Stimulated activated CD4-positive, alpha-beta T cell treated with anti-CD3 and anti-CD28 coated beads, TNF-alpha, amount 100 ng/mL, for 48 hours (primary cell): Measurements from ENCODE around the gene GALNT5.
A peak's percentile ranks its signal among the peaks of the same experiment; 100 is the strongest.
"Not testable (repeated sequence)": the region's sequence is repeated elsewhere in the genome, so short reads cannot be mapped to it uniquely, and the experiment has no call there.

ENCODE experiments used
- DNase-seq, 3 donors: peaks; one replicate each; pipeline ENCODE4 v3.0.0-alpha.2; 2020; ENCODE audit warnings: low read depth in 3 of 3

Gene GALNT5

DNA sequence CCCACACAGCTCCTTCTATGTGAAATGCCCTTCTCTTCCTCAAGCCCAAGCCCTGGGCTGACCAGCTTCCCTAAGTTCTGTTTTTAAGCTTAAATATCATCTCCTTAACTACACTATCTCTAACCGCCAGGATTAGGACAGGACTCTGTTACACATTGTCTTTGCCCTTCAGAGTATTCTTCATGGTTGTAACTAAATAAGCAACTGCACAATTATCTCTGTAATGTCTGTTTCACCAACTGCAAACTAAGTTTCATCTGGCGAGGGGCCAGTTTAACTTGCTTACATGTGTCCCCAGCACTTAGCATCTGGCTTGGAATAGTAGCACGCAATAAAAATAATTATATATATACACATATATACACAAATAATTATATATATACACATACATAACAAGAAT is 69.2 kb downstream of the GALNT5 start:
- DNase-seq: no peak

GRCh38 chr2:157327200-157327599 is 69.7 kb downstream of the GALNT5 start:
- DNase-seq: no peak

DNA sequence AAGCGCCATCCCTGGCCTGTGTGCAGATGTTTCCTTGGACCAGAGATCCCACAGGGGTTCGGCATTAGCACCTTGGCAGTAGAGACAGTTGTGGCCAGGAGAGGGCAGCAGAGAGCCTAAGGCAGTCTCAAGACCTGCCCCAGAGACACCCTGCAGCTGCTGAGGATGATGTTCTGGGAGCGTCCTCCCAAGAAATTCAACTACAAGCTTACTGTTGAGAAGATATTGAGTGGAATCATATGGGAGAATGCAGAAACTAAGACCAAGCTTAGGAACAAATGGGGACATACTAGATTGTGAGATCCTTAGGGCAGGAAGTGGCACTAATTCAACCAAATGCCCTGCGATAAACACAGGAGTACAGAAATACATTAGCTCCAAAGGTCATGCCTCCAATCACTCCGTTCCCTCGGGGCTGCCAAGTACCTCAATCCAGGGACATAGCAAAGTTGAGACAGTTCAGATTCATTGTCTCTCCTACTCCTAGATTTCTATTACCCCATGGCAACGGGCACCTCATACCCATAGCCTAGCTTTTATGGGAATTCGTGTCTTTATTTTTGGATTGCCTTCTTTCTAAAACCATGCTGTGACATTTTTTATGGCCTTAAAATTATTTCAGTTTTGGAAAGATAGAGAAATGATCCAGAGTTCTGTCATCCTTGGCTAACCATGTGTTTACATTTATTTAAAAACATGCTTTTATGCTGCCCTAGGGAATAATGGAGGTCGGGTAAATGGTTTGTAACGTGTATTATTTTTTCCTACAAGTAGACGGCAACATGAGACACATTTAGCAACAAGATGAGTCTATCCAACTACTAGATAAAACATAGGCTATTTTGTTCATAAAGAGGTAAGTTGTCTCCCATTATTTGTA is 70.4 kb downstream of the GALNT5 start:
- DNase-seq: peak; percentile 77 to 88 (median 85)

DNA sequence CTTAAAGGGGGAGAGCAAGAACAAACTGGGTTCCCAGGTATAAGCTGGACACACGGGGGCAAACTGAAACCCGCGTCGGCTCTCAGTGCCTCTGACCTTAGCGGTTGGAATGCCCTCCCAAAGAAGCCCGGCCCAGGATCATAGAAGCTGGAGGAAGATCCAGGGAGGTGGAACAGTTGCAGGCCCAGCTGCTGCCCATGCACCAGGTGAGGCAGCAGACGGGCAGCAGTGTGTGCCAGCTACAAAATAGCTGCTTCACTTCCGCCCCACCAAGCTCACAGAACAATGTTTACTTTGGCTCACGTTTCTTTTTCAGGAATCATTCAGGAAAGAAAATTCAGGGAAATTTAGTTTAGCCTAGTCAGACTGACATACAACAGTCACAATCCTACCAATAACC is 72.0 kb downstream of the GALNT5 start:
- DNase-seq: no peak

DNA sequence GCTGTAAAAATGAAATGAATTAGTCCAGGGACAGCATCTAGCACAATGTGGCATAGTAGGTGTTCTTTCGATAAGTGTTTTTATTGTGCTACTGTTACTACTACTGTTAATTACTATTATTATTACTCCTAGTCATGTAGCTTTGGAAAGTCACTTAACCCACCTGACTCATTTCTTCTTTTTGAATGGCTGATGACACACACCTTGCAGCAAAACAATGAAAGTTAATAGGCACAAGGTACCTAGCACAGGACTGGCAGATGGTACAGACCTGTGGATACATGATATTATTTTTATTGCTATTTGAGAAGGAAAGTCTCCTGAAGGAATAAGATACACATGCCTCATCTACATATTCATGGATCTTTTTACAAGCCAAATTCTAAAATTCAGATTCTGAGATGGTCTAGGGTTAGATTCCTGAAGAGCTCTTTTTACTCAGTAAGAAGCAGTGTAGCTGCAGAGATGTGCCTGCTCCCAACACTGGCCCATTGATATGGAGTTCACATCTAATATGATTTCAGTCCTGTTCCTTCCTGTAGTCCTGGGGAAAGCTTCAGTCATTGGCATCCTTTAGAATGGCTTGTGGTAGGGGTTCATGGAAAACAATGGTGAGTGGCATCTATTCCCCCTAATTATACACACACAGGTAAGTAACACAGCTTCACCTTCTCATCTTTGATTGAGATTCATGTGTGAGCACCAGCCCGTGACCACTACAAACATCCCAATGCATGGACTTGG is 76.0 kb downstream of the GALNT5 start:
- DNase-seq: no peak

DNA sequence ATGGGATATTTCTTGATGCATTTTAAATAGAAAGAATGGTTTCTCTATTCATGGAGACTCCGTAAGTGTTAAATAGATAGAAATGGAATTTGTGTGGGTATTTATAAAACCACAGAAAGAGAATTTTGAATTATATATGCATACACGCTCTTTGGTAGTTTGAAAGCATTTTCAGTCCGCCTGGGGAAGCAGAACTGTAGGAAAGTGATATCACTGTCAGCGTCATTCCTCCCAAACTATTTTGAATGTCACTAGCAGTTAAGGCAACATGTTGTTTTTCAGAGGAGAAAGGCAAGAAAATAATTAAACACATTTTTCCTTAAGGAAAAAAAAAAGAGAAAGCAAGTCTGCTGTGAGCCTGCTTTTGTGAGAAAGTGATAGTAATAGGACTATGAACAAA is 76.8 kb downstream of the GALNT5 start:
- DNase-seq: no peak

DNA sequence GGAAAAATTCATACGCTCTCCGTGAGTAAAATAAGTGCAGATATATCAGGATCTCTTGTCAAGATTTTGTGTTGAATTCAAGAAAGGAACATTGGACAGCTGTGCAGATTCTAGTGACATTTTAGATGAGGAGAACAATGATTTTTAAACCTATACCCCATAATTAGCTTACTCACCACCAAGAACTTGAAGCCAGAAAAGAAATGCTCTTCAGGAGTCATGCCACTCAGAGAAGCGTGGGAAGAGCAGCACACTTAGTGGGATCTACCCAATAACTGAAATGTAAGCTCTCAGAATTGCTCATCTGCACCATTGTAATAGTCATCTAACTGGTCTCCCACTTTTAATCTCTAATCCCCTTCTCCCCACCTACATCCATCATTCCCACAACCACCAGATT is 77.3 kb downstream of the GALNT5 start:
- DNase-seq: no peak

DNA sequence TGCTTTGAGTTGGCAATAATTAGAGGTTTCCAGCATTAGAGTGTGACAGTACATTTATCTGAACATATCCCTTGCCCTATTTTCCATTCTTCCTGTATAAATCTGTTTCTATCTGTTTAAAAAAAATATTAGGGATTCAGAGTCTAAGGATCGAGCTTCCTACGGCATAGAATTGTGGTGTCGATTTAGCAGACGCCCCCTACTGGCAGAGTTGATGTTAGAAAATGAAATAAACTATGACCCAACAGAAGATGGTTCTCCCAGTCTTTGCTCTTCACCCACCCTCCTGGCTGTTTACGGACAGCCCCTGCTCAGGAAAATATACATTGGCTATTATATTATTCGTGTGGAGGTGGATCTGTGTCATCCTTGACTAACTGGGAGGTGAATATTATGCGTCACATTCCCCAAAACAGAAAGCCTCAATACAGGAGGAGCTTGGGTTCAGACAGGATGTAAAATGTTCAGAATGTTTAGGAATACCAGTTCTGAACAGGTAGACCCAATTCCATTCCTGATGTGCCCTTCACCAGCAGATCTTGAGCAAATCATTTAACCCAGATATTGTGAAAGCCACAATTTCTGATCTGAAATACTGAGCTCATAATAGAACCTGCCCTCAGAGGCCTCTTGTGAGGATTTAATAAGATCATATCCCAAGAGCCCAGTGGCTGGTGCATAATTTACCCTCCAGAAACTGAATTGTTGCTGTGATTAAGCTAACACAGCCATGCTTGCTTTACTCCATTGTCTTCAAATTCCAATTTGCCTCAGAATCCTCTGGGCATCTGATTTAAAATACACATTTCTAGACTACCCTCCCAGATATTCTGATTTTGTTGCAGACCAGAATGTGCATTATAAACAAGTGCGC is 78.9 kb downstream of the GALNT5 start:
- DNase-seq: peak in 1 of 3 donors; percentile 42

DNA sequence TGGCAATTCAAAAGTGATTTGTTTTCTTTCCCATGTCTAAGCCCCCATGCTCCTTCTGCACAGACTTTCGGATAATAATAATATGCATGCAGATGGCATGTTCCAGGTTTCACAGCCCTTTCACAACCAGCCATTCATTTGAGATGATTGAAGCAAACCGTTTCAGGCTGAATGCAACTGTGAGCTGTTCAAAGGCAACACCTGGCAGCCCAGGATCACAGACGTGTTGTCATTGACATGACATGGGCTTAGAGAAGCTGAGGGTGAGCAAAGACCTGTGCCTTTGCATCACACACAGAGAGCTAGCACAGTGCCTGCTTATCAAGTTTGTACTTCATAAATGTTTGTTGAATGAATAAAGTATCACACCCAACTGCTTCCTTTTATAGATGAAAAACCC is 80.5 kb downstream of the GALNT5 start:
- no peak for DNase-seq

GRCh38 chr2:157339965-157340655 is 82.6 kb downstream of the GALNT5 start:
- DNase-seq: no peak

DNA sequence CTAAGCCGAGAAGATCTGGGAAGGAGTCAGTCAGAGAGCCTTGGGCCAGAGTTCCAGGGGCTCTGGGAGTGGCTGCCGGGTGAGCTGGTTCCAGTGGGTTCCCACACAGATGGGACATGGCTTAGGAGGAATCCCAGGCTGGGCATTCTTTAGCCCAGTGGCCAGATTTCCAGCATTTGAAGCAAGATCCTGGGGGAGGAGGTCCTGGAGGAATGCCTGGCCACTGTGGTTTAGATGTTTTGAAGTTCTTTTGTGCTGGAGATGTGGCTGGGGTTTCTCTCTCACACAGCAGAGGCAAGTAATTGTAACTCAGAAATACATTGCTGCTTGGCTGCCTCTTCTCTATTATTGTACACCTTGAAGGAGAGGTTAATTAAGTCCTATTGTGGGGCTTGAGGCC is 83.9 kb downstream of the GALNT5 start:
- DNase-seq: not testable (repeated sequence)

DNA sequence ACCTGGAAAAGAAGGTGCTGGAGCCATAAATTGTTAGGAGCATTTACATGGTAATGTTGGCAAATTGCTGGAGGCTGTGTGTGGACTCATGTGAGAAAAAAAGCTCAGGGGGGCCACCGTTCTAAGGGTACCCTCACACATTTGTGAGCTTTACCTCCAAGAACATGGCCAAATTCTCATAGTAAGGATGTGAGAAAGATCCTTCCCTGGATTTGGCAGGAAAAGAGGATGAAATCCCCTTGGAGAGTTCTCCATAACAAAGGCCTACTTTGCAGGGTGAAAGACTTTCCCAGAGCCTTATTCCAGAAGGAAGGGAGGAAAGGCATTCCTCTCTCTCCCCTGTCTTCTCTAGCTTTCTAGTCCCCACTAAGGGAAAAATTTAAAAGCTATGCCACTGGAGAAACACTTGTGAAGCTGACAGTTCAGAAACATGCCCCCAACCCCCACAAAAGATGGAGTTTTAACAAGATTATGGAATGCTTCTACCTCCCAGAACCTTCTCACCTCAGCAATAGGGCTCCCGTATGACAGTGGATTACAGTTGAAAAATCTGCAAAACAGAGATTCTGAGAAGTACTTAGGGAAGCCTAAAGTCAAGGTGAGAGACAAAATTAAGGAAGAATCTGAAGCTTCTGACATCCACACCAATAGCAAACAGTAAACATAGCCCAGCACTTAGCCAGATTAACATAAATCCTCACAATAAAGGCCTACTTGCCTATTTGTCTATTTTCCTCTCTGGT is 88.3 kb downstream of the GALNT5 start:
- no peak for DNase-seq

DNA sequence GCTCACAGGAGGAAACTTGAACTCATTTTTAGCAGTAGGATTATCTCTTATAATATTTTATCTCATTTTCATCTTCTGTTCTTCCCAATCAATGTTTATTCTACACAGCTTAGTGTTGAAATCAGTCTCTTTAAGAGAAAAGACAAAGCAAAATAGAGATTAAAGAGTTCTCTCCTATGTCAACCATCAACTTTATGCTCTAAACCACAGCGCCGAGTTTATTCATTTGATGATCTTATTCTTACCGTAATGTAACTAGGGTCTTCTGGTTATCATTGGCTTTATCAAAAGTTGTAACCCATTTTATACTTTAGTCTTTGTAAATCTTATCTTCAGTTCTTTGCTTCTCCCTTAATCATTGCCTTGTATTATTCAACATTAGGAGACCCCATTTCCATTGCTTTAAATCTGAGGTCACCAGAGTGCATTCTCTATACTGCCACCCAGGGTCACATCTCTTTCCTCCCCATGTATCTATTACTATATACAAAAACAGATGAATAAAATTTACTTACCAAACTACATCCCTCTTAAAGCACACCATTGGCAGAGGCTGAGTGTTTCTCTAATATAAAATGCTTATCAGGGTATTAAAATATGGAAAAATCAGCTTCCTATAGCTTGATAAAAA is 90.9 kb downstream of the GALNT5 start:
- no peak for DNase-seq

DNA sequence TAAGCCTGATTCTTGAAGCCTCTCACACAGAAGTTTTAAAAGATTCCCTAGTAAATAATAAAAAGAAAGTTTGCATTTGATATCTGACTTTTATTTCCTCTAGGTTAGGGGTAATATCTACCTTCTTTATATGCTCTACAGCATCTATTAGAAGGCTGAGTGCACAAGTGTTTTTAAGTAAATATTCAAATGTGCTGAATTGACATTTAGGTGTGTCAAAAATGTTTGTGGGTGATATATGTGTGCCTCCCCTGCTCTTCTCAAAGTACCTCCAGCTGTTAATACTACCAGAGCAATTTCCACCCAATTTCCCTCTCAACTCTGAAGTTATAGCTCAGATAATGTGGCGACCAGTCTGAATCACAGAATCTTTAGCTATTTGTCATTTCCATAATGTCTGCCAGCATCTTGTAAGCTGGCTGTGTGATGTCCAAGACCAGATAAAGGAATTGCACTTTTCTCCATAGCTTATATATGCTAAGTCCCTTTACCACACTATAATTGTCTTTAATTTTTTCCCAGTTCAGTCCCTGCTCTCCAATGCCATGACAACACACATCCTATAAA is 92.5 kb downstream of the GALNT5 start:
- no peak for DNase-seq

GRCh38 chr2:157355618-157356017 is 98.1 kb downstream of the GALNT5 start:
- no peak for DNase-seq

GRCh38 chr2:157359628-157360027 is 102.1 kb downstream of the GALNT5 start:
- no peak for DNase-seq

DNA sequence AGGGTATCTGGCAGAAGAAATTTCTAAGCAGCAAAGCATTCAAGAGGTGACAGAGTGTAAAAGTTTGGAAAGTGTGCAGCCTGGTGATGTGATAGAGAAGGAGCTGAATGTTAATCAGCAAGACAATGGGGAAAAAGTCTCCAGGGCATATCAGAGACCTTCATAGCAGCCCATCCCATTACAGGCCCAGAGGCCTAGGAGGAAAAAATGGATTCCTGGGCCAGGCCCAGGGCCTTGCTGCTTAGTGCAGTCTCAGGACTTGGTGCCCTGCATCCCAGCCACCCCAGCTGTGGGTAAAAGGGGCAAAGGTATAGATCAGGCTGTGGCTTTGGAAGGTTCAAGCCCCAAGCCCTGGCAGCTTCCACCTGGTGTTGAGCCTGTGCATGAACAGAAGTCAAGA is 104.0 kb downstream of the GALNT5 start:
- no peak for DNase-seq

DNA sequence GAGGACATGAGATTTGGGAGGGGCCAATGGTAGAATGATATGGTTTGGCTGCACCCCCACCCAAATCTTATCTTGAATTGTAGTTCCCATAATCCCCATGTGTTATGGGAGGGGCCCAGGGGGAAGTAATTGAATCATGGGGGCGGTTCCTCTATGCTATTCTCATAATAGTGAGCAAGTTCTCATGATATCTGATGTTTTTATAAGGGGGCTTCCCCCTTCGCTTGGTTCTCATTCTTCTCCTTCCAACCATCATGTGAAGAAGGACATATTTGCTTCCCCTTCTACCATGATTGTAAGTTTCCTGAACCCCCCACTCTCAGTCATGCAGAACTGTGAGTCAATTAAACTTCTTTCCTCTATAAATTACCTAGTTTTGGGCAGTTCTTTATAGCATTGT is 105.1 kb downstream of the GALNT5 start:
- no peak for DNase-seq

DNA sequence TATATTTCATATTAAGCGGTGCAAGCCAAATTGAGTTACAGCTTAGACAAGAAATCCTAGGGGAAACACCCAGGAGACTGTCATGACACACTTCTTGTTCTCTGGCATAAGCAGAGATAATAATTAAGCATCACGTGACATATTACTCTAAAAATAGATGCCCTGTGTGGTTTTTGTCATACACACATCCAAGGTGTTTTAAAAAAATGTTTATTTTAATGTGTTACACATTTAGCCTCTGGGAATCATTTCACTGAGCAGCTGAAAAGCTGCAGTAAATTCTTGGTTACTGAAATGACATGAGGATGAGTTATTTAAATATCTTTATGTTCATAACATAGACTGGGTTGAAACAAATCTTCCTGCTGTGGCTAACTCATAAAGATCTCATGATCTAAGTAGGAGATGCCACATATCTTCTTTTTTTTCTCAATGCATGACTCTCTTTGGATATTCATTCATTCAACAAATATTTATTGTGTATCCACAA is 106.2 kb downstream of the GALNT5 start:
- no peak for DNase-seq
